Keratinocyte (primary cell): ENCODE results near the gene SLC17A7. TPM values are rescaled to one million over a fixed set of nuclear protein-coding genes. Genes with fewer than 3 reads are reported as not detected.

ENCODE experiments used
- DNase-seq: peaks from one replicate; pipeline ENCODE4 v3.0.0-alpha.2; 2011; ENCODE audit warnings: low read depth, missing footprints, low spot score
- FAIRE-seq: peaks from 2 replicates; lab custom pipeline; 2011; peaks lifted over from hg19 to GRCh38; lab: Jason Lieb, UNC
- H2AFZ ChIP-seq: 2 replicates; pipeline ENCODE4 v1.6.0; 2012; ENCODE audit warnings: low read length, control low read depth, inconsistent platforms; ENCODE audit not compliant: control insufficient read depth
- H3K27ac ChIP-seq: 2 replicates; pipeline ENCODE4 v1.5.1; 2011; ENCODE audit warnings: low read length; ENCODE audit not compliant: control insufficient read depth, insufficient read depth
- H3K27me3 ChIP-seq: 3 replicates; pipeline ENCODE4 v1.6.0; 2011; ENCODE audit warnings: low read length; ENCODE audit not compliant: control insufficient read depth, insufficient read depth; ENCODE audit errors: extremely low read depth
- H3K36me3 ChIP-seq, 2 experiments: 2 replicates in 1 of 2; 3 replicates in 1 of 2; pipeline ENCODE4 v1.5.1; 2011; ENCODE audit warnings: low read length in 2 of 2, mild to moderate bottlenecking in 1 of 2; ENCODE audit not compliant: control insufficient read depth in 2 of 2, insufficient read depth in 2 of 2; ENCODE audit errors: extremely low read depth in 1 of 2
- H3K4me1 ChIP-seq: 3 replicates; pipeline ENCODE4 v1.5.1; 2011; ENCODE audit warnings: low read length; ENCODE audit not compliant: control insufficient read depth, insufficient read depth; ENCODE audit errors: extremely low read depth
- H3K4me2 ChIP-seq: 3 replicates; pipeline ENCODE4 v1.6.0; 2011; ENCODE audit warnings: low read depth, low read length; ENCODE audit not compliant: control insufficient read depth, insufficient read depth; ENCODE audit errors: extremely low read depth
- H3K4me3 ChIP-seq, 3 experiments: fragments of 200-600 bp in 1 of 3; sonication (generic) in 1 of 3; 2 replicates in 2 of 3; 3 replicates in 1 of 3; pipeline ENCODE4 v1.5.1; 2011 to 2016; ENCODE audit warnings: low read length in 3 of 3, mild to moderate bottlenecking in 3 of 3, control low read depth in 2 of 3, inconsistent platforms in 1 of 3, low read depth in 1 of 3, mixed read lengths in 1 of 3, mixed run types in 1 of 3, moderate library complexity in 1 of 3; ENCODE audit not compliant: control insufficient read depth in 2 of 3, insufficient read depth in 2 of 3; ENCODE audit errors: extremely low read depth in 1 of 3
- H3K79me2 ChIP-seq: 2 replicates; pipeline ENCODE4 v1.6.0; 2012; ENCODE audit warnings: low read length; ENCODE audit not compliant: control insufficient read depth, insufficient read depth
- H3K9ac ChIP-seq: 3 replicates; pipeline ENCODE4 v1.6.0; 2011; ENCODE audit warnings: low read length; ENCODE audit not compliant: control insufficient read depth, insufficient read depth; ENCODE audit errors: extremely low read depth
- H3K9me1 ChIP-seq: 3 replicates; pipeline ENCODE4 v1.6.0; 2011; ENCODE audit warnings: low read length; ENCODE audit not compliant: control insufficient read depth, insufficient read depth; ENCODE audit errors: extremely low read depth
- H3K9me3 ChIP-seq: 2 replicates; pipeline ENCODE4 v1.5.1; 2012; ENCODE audit warnings: low read depth, low read length; ENCODE audit not compliant: control insufficient read depth
- H4K20me1 ChIP-seq: 3 replicates; pipeline ENCODE4 v1.6.0; 2011; ENCODE audit warnings: low read length; ENCODE audit not compliant: control insufficient read depth, insufficient read depth; ENCODE audit errors: extremely low read depth
- CTCF ChIP-seq, 3 experiments: IDR thresholded peaks in 1 of 3; conservative IDR thresholded peaks in 1 of 3; optimal IDR thresholded peaks in 1 of 3; 2 replicates in 2 of 3; 3 replicates in 1 of 3; pipeline versions ENCODE3 to v1.5.1; 2011; ENCODE audit warnings: low read length in 3 of 3, mild to moderate bottlenecking in 3 of 3, moderate library complexity in 2 of 3, control low read depth in 1 of 3, inconsistent platforms in 1 of 3; ENCODE audit not compliant: insufficient read depth in 2 of 3; ENCODE audit errors: extremely low read depth in 1 of 3
- EZH2 ChIP-seq: IDR thresholded peaks from one replicate; pipeline ENCODE4 v1.6.1; 2012; ENCODE audit warnings: inconsistent platforms, mild to moderate bottlenecking, low read length, moderate library complexity
- dilution Hi-C: fragments of 300-500 bp; cut with MboI; formaldehyde crosslinking; loops from one replicate; pipeline ENCODE4 v1.7.0; 2020; ENCODE audit warnings: low sequenced_read_pairs; ENCODE audit not compliant: extremely low pct_ligation_motif_present
- polyA plus RNA-seq, 5 experiments: library from polyadenylated mRNA; depleted of rRNA in 3 of 5; stranded (reverse) in 3 of 5; stranded (forward) in 1 of 5; unstranded in 1 of 5; fragments of >200 nt; gene quantifications; 1 replicate in 1 of 5; 2 replicates in 3 of 5; 3 replicates in 1 of 5; pipeline versions ENCODE4 v1.2.1 to v1.2.3, GENCODE V29; 2011 to 2012; ENCODE audit warnings: missing spikeins in 2 of 5, low read depth in 1 of 5, low replicate concordance in 1 of 5

SLC17A7 gene
- polyA plus RNA-seq, 1 donor (not counting 4 experiments of a cell fraction or from before 2014, with no cell fraction given), result 0.04 TPM

- Histone ChIP-seq H3K9ac (no peak overlapping the region), H3K4me2 (no peak overlapping the region), H3K9me3 (no peaks in the 10 kb centered on the region), H4K20me1 (no peaks in the 10 kb centered on the region), H2AFZ (no peak overlapping the region), H3K79me2 (no peaks in the 10 kb centered on the region), H3K36me3 (no peaks in the 10 kb centered on the region), H3K4me3 (no peak overlapping the region), H3K27ac (no peak overlapping the region), H3K9me1 (no peaks in the 10 kb centered on the region), H3K4me1 (peaks cover 5% of the 10 kb centered on the region), H3K27me3 (peaks cover 90% of the 10 kb centered on the region)
- dilution Hi-C loops, result no loop called here
- TF ChIP-seq CTCF (optimal IDR thresholded peaks at IDR 0.05 in 1 of 3, IDR thresholded peaks at IDR 0.05 in 1 of 3, conservative IDR thresholded peaks at IDR 0.05 in 1 of 3; ENCODE audit: extremely low read depth in 1 of 3, insufficient read depth in 2 of 3, low read length in 3 of 3) (no peak), EZH2 (no peak)
- DNase-seq, result no peak
- no peak for FAIRE-seq
These were observed 3.1 kb downstream of the SLC17A7 start for GRCh38 chr19:49438261-49438660.

GRCh38 chr19:49437231-49437630 lies 4.1 kb downstream of the SLC17A7 start:
- FAIRE-seq, result no peak
- dilution Hi-C loops, result no loop called here

More at GRCh38 chr19:49437231-49437630, 4.1 kb downstream of the SLC17A7 start:
- H3K9me3 ChIP-seq, result no peaks in the 10 kb centered on the region
- no peak overlapping the region for H3K9ac ChIP-seq
- peaks cover 1% of the 10 kb centered on the region for H3K4me1 ChIP-seq
- no peaks in the 10 kb centered on the region for H4K20me1 ChIP-seq
- H3K9me1 ChIP-seq, result no peaks in the 10 kb centered on the region
- no peaks in the 10 kb centered on the region for H3K36me3 ChIP-seq
- no peak overlapping the region for H3K4me3 ChIP-seq
- H3K4me2 ChIP-seq, result no peak overlapping the region
- DNase-seq, result no peak
- no peak overlapping the region for H3K27ac ChIP-seq
- no peak for TF ChIP-seq CTCF (optimal IDR thresholded peaks at IDR 0.05 in 1 of 3, IDR thresholded peaks at IDR 0.05 in 1 of 3, conservative IDR thresholded peaks at IDR 0.05 in 1 of 3; ENCODE audit: extremely low read depth in 1 of 3, insufficient read depth in 2 of 3, low read length in 3 of 3)
- peak; percentile 24 for TF ChIP-seq EZH2
- no peak overlapping the region for H2AFZ ChIP-seq
- peaks cover 97% of the 10 kb centered on the region for H3K27me3 ChIP-seq
- H3K79me2 ChIP-seq, result no peaks in the 10 kb centered on the region
